HCT116 (cell line): ENCODE results near the gene APOBEC3B. TPM values are rescaled to one million over a fixed set of nuclear protein-coding genes. Genes with fewer than 3 reads are reported as not detected.

Experiments
- ATAC-seq: fragments of 200-7000 bp; cut with Tn5 transposase; 2 replicates; pipeline ENCODE4 v1.9.1; 2020; ENCODE audit warnings: mild to moderate bottlenecking, moderate library complexity
- BruUV-seq: library from RNA; stranded (reverse); fragments of 400-500 nt; replicated peaks from 2 replicates; lab custom pipeline; 2021; lab: Mats Ljungman, UMichigan
- CTCF ChIA-PET: fragments of 300-600 bp; sonication (Branson Sonifier 250); formaldehyde crosslinking; loops from one replicate; lab custom pipeline; 2021; ENCODE audit warnings: antibody characterized with exemption; lab: Charles Lee
- POLR2A ChIA-PET: fragments of 300-600, 350-600 bp; sonication (Branson Sonifier 250); formaldehyde crosslinking; loops from one replicate; lab custom pipeline; 2021; ENCODE audit warnings: antibody characterized with exemption; lab: Charles Lee
- RAD21 ChIA-PET, 2 experiments: fragments of 300-600 bp; sonication (Branson Sonifier 250); formaldehyde crosslinking; loops; one replicate each; lab custom pipeline; 2023; ENCODE audit warnings: low total read pairs in 2 of 2; ENCODE audit not compliant: uncharacterized antibody in 2 of 2, unreplicated experiment in 2 of 2, low non-redundant PET in 1 of 2; lab: Charles Lee
- DNase-seq: peaks from one replicate; pipeline ENCODE4 v3.0.0-alpha.2; 2010; ENCODE audit warnings: low read depth, low spot score
- H2AFZ ChIP-seq: fragments of 200-600 bp; shearing (Covaris generic), sonication (generic); 2 replicates; pipeline ENCODE4 v1.6.1; 2017; ENCODE audit warnings: low read depth, mixed run types, mixed read lengths, antibody characterized with exemption, low read length; ENCODE audit not compliant: poor library complexity, severe bottlenecking
- H3K27ac ChIP-seq: 2 replicates; pipeline ENCODE4 v1.5.1; 2012; ENCODE audit warnings: low read depth, low read length
- H3K27me3 ChIP-seq: fragments of 200-600 bp; sonication (generic); 2 replicates; pipeline ENCODE4 v1.6.1; 2016; ENCODE audit warnings: mixed run types, low read length, mixed read lengths; ENCODE audit not compliant: insufficient read depth
- H3K36me3 ChIP-seq, 2 experiments: fragments of 200-500 bp in 1 of 2; fragments of 200-600 bp in 1 of 2; sonication (Bioruptor generic) in 1 of 2; sonication (generic) in 1 of 2; 2 replicates each; pipeline versions ENCODE4 v1.5.1 to v1.6.1; 2014 to 2016; ENCODE audit warnings: low read length in 2 of 2, inconsistent platforms in 1 of 2, mixed read lengths in 1 of 2, mixed run types in 1 of 2; ENCODE audit not compliant: insufficient read depth in 2 of 2, control insufficient read depth in 1 of 2
- H3K4me1 ChIP-seq, 2 experiments: fragments of 200-600 bp in 1 of 2; sonication (generic) in 1 of 2; 2 replicates each; pipeline versions ENCODE4 v1.5.1 to v1.6.1; 2012 to 2017; ENCODE audit warnings: low read length in 2 of 2, inconsistent platforms in 1 of 2, mild to moderate bottlenecking in 1 of 2, mixed read lengths in 1 of 2, mixed run types in 1 of 2, moderate library complexity in 1 of 2; ENCODE audit not compliant: insufficient read depth in 2 of 2, control insufficient read depth in 1 of 2
- H3K4me2 ChIP-seq: fragments of 200-600 bp; sonication (generic); 2 replicates; pipeline ENCODE4 v1.6.1; 2017; ENCODE audit warnings: mixed run types, low read length, mixed read lengths
- H3K4me3 ChIP-seq, 2 experiments: fragments of 200-600 bp in 1 of 2; sonication (generic) in 1 of 2; replicated peaks in 1 of 2; 2 replicates each; pipeline ENCODE4 v1.5.1; 2011 to 2016; ENCODE audit warnings: low read length in 2 of 2, control low read depth in 1 of 2, low read depth in 1 of 2, mild to moderate bottlenecking in 1 of 2, mixed read lengths in 1 of 2, mixed run types in 1 of 2
- H3K79me2 ChIP-seq: fragments of 200-600 bp; sonication (generic); 2 replicates; pipeline ENCODE4 v1.6.1; 2017; ENCODE audit warnings: mild to moderate bottlenecking, mixed run types, low read length, moderate library complexity, mixed read lengths; ENCODE audit not compliant: insufficient read depth
- H3K9ac ChIP-seq: fragments of 200-600 bp; sonication (generic); 2 replicates; pipeline ENCODE4 v1.6.1; 2016; ENCODE audit warnings: low read length, mixed read lengths
- H3K9me2 ChIP-seq: fragments of 200-600 bp; sonication (generic), shearing (Covaris generic); 2 replicates; pipeline ENCODE4 v1.6.1; 2017; ENCODE audit warnings: mixed run types, mild to moderate bottlenecking, moderate library complexity; ENCODE audit not compliant: insufficient read depth
- H3K9me3 ChIP-seq, 2 experiments: fragments of 200-500 bp in 1 of 2; fragments of 200-600 bp in 1 of 2; sonication (Bioruptor generic) in 1 of 2; sonication (generic) in 1 of 2; 2 replicates each; pipeline ENCODE4 v1.6.1; 2014 to 2017; ENCODE audit warnings: low read length in 2 of 2, mixed read lengths in 2 of 2, inconsistent platforms in 1 of 2, low read depth in 1 of 2, mild to moderate bottlenecking in 1 of 2, mixed run types in 1 of 2, moderate library complexity in 1 of 2; ENCODE audit not compliant: control insufficient read depth in 1 of 2, insufficient read depth in 1 of 2
- H4K20me1 ChIP-seq: fragments of 200-600 bp; sonication (generic), shearing (Covaris generic); 2 replicates; pipeline ENCODE4 v1.6.1; 2017; ENCODE audit warnings: mixed run types, mild to moderate bottlenecking, moderate library complexity; ENCODE audit not compliant: insufficient read depth
- ATF3 ChIP-seq: IDR thresholded peaks from 2 replicates; pipeline ENCODE4 v1.6.1; 2012
- CBX3 ChIP-seq: IDR thresholded peaks from 2 replicates; pipeline ENCODE4 v1.6.1; 2012; ENCODE audit warnings: low read depth
- EGR1 ChIP-seq: IDR thresholded peaks from 2 replicates; pipeline ENCODE4 v1.6.1; 2012; ENCODE audit warnings: low read depth
- ELF1 ChIP-seq: IDR thresholded peaks from 2 replicates; pipeline ENCODE4 v1.6.1; 2012; ENCODE audit warnings: low read depth, borderline replicate concordance
- EZH2 ChIP-seq: fragments of 200-600 bp; sonication (generic); IDR thresholded peaks from 2 replicates; pipeline ENCODE4 v1.6.1; 2017; ENCODE audit warnings: antibody characterized with exemption, mixed run types
- EZH2phosphoT487 ChIP-seq: fragments of 200-600 bp; IDR thresholded peaks from 2 replicates; pipeline ENCODE4 v1.6.1; 2018; ENCODE audit warnings: antibody characterized with exemption, borderline replicate concordance
- FOSL1 ChIP-seq: IDR thresholded peaks from 2 replicates; pipeline ENCODE4 v1.6.1; 2012; ENCODE audit warnings: low read depth
- JUND ChIP-seq: IDR thresholded peaks from 2 replicates; pipeline ENCODE4 v1.6.1; 2012
- POLR2A ChIP-seq: IDR thresholded peaks from 2 replicates; pipeline ENCODE4 v1.7.0; 2011; ENCODE audit warnings: borderline replicate concordance; ENCODE audit not compliant: insufficient read depth, insufficient read length; ENCODE audit errors: extremely low read depth
- POLR2AphosphoS5 ChIP-seq: IDR thresholded peaks from 2 replicates; pipeline ENCODE4 v1.6.1; 2011; ENCODE audit warnings: mild to moderate bottlenecking, low read depth, low read length, moderate library complexity
- RAD21 ChIP-seq: IDR thresholded peaks from 2 replicates; pipeline ENCODE4 v1.6.1; 2012; ENCODE audit warnings: low read depth, mild to moderate bottlenecking
- SIN3A ChIP-seq: IDR thresholded peaks from 2 replicates; pipeline ENCODE4 v1.6.1; 2012; ENCODE audit warnings: low read depth
- SP1 ChIP-seq: IDR thresholded peaks from 2 replicates; pipeline ENCODE4 v1.6.1; 2012; ENCODE audit warnings: low read depth
- SRF ChIP-seq: IDR thresholded peaks from 2 replicates; pipeline ENCODE4 v1.6.1; 2012; ENCODE audit warnings: low read depth
- YY1 ChIP-seq: IDR thresholded peaks from 2 replicates; pipeline ENCODE4 v1.6.1; 2011; ENCODE audit warnings: low read length, low read depth, moderate library complexity, mild to moderate bottlenecking; ENCODE audit not compliant: insufficient replicate concordance; ENCODE audit errors: extremely low read depth
- ZNF274 ChIP-seq: fragments of 200-500 bp; sonication (Bioruptor generic); IDR thresholded peaks from 2 replicates; pipeline ENCODE4 v1.6.1; 2014; ENCODE audit warnings: mild to moderate bottlenecking, low read depth, low read length, inconsistent platforms
- intact Hi-C: fragments of 100-400 bp; cut with micrococcal nuclease; formaldehyde crosslinking; loops from 2 replicates; pipeline ENCODE4 v1.10.0; 2022
- total RNA-seq: library from RNA; stranded (reverse); gene quantifications from one replicate; pipeline ENCODE4 v1.2.1, GENCODE V29; 2021; ENCODE audit not compliant: unreplicated experiment
- TF ChIP-seq, protein P1 (sequence below): IDR thresholded peaks from 2 replicates; pipeline ENCODE4 v1.6.1; 2011; ENCODE audit warnings: mild to moderate bottlenecking, low read length, moderate library complexity; ENCODE audit not compliant: insufficient replicate concordance; ENCODE audit errors: extremely low read depth
- TF ChIP-seq, protein P2 (sequence below), 3 experiments: fragments of 200-600 bp in 1 of 3; sonication (generic) in 1 of 3; IDR thresholded peaks in 2 of 3; conservative IDR thresholded peaks in 1 of 3; 2 replicates each; pipeline ENCODE4 v1.5.1; 2012 to 2017; ENCODE audit warnings: low read depth in 2 of 3, low read length in 2 of 3, antibody characterized with exemption in 1 of 3, borderline replicate concordance in 1 of 3, control low read depth in 1 of 3, mild to moderate bottlenecking in 1 of 3, mixed read lengths in 1 of 3, mixed run types in 1 of 3, moderate library complexity in 1 of 3; ENCODE audit not compliant: insufficient read depth in 1 of 3
- TF ChIP-seq, protein P3 (sequence below): IDR thresholded peaks from 2 replicates; pipeline ENCODE4 v1.6.1; 2012
- TF ChIP-seq, protein P4 (sequence below): IDR thresholded peaks from 2 replicates; pipeline ENCODE4 v1.6.1; 2012; ENCODE audit warnings: low read depth

Gene APOBEC3B
- total RNA-seq, 1 experiment from 2014 or later, result 10.3 TPM

DNA sequence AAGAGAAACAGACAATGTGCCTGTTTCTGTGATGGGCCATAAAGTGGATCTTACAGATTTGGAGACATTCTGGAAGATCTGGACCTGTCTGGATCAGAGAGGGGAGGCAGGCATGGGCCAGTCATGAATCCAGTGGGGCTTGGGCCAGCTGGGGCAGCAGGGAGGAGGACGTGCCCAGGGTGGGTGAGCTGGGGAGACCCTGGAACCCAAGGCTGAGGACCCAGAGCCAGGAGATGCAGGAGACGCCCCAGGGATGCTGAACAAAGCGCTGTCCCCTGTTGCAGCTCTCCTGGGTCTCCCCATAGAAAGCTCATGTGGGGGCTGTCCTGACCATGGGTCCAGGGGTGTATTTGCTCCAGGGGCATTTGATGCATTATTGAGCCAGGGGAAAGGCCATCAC is 26.2 kb upstream of the APOBEC3B start:
- Histone ChIP-seq H3K27ac (no peak overlapping the region), H3K36me3 (no peaks in the 10 kb centered on the region), H3K79me2 (no peaks in the 10 kb centered on the region), H3K9me3 (no peaks in the 10 kb centered on the region), H3K4me1 (no peaks in the 10 kb centered on the region; a peak in 1 of 4 replicates), H4K20me1 (no peaks in the 10 kb centered on the region), H3K4me2 (no peak overlapping the region), H3K4me3 (no peak overlapping the region), H3K27me3 (peaks cover 3% of the 10 kb centered on the region; the same call in 1 of the 2 replicates), H2AFZ (no peak overlapping the region), H3K9me2 (no peaks in the 10 kb centered on the region), H3K9ac (no peak overlapping the region)
- ChIA-PET POLR2A (no interaction called here), CTCF (interaction anchor here (1.4 kb wide), 1 partner anchor 28 kb away, joined by 3 read pairs; no protein-coding TSS in a partner anchor), RAD21 (no interaction called here)
- DNase-seq, result no peak
- no peak for ATAC-seq
- TF ChIP-seq SIN3A (no peak), FOSL1 (no peak), EGR1 (no peak), RAD21 (no peak), ATF3 (no peak), SP1 (no peak), ELF1 (no peak), EZH2 (no peak), ZNF274 (no peak), JUND (no peak), EZH2phosphoT487 (no peak), YY1 (no peak), SRF (no peak), POLR2AphosphoS5 (no peak), POLR2A (no peak), CBX3 (no peak)
- TF ChIP-seq, protein P1, sequence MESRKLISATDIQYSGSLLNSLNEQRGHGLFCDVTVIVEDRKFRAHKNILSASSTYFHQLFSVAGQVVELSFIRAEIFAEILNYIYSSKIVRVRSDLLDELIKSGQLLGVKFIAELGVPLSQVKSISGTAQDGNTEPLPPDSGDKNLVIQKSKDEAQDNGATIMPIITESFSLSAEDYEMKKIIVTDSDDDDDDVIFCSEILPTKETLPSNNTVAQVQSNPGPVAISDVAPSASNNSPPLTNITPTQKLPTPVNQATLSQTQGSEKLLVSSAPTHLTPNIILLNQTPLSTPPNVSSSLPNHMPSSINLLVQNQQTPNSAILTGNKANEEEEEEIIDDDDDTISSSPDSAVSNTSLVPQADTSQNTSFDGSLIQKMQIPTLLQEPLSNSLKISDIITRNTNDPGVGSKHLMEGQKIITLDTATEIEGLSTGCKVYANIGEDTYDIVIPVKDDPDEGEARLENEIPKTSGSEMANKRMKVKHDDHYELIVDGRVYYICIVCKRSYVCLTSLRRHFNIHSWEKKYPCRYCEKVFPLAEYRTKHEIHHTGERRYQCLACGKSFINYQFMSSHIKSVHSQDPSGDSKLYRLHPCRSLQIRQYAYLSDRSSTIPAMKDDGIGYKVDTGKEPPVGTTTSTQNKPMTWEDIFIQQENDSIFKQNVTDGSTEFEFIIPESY, result no peak
- TF ChIP-seq, protein P2, sequence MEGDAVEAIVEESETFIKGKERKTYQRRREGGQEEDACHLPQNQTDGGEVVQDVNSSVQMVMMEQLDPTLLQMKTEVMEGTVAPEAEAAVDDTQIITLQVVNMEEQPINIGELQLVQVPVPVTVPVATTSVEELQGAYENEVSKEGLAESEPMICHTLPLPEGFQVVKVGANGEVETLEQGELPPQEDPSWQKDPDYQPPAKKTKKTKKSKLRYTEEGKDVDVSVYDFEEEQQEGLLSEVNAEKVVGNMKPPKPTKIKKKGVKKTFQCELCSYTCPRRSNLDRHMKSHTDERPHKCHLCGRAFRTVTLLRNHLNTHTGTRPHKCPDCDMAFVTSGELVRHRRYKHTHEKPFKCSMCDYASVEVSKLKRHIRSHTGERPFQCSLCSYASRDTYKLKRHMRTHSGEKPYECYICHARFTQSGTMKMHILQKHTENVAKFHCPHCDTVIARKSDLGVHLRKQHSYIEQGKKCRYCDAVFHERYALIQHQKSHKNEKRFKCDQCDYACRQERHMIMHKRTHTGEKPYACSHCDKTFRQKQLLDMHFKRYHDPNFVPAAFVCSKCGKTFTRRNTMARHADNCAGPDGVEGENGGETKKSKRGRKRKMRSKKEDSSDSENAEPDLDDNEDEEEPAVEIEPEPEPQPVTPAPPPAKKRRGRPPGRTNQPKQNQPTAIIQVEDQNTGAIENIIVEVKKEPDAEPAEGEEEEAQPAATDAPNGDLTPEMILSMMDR (IDR thresholded peaks at IDR 0.05 in 2 of 3, conservative IDR thresholded peaks at IDR 0.05 in 1 of 3; ENCODE audit: borderline replicate concordance in 1 of 3, insufficient read depth in 1 of 3, low read depth in 2 of 3, low read length in 2 of 3), result no peak
- TF ChIP-seq, protein P3, sequence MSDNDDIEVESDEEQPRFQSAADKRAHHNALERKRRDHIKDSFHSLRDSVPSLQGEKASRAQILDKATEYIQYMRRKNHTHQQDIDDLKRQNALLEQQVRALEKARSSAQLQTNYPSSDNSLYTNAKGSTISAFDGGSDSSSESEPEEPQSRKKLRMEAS, result no peak
- TF ChIP-seq, protein P4, sequence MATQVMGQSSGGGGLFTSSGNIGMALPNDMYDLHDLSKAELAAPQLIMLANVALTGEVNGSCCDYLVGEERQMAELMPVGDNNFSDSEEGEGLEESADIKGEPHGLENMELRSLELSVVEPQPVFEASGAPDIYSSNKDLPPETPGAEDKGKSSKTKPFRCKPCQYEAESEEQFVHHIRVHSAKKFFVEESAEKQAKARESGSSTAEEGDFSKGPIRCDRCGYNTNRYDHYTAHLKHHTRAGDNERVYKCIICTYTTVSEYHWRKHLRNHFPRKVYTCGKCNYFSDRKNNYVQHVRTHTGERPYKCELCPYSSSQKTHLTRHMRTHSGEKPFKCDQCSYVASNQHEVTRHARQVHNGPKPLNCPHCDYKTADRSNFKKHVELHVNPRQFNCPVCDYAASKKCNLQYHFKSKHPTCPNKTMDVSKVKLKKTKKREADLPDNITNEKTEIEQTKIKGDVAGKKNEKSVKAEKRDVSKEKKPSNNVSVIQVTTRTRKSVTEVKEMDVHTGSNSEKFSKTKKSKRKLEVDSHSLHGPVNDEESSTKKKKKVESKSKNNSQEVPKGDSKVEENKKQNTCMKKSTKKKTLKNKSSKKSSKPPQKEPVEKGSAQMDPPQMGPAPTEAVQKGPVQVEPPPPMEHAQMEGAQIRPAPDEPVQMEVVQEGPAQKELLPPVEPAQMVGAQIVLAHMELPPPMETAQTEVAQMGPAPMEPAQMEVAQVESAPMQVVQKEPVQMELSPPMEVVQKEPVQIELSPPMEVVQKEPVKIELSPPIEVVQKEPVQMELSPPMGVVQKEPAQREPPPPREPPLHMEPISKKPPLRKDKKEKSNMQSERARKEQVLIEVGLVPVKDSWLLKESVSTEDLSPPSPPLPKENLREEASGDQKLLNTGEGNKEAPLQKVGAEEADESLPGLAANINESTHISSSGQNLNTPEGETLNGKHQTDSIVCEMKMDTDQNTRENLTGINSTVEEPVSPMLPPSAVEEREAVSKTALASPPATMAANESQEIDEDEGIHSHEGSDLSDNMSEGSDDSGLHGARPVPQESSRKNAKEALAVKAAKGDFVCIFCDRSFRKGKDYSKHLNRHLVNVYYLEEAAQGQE, result no peak
- no TSS peak for BruUV-seq
- intact Hi-C loops, result no loop called here
